MM.1S (cell line): ENCODE data around the gene STARD3.

Source experiments
- CTCF ChIP-seq: fragments of 300-600 bp; sonication (generic); IDR thresholded peaks from 2 replicates; pipeline ENCODE4 v1.5.1; 2016; ENCODE audit warnings: antibody characterized with exemption, low read length, mixed read lengths
- EZH2 ChIP-seq: fragments of 300-600 bp; sonication (generic); optimal IDR thresholded peaks from 2 replicates; pipeline ENCODE3; 2017; ENCODE audit warnings: low read depth, mild to moderate bottlenecking, antibody characterized with exemption, low read length, mixed read lengths
- EZH2phosphoT487 ChIP-seq: fragments of 300-600 bp; sonication (generic); IDR thresholded peaks from 2 replicates; pipeline ENCODE4 v1.6.1; 2018; ENCODE audit warnings: antibody characterized with exemption, low read length

GRCh38 chr17:39598047-39598481, 38.9 kb upstream of the STARD3 start:
- TF ChIP-seq CTCF (no peak), EZH2 (no peak), EZH2phosphoT487 (no peak)
